Measurements from ENCODE around the gene NIPBL. TPM values are rescaled to one million over a fixed set of nuclear protein-coding genes. Genes with fewer than 3 reads are reported as not detected.

NIPBL gene
- total and polyA plus RNA-seq, 2 of the 13 experiments (the other 11 are each of a cell fraction or from before 2014, with no cell fraction given): 12.3 to 32.3 TPM

DNA sequence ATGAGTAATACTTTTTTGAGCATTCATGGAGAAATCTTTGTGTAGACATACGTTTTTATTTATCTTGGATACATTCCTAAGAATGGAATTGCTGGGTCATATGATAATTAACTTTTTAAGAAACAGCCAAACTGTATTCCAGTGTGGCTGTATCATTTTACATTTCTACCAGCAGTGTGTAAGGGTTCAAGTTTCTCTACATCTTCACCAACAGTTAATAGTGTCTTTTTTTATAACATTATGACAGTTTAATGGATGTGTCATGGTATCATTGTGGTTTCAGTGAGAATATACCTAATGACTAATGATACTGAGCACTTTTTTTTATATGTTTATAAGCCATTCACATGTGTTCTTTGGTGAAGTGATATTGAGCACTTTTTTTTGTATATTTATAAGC is 52.4 kb downstream of the NIPBL start (continued):
- TF ChIP-seq NR2F6 (IDR thresholded peaks at IDR 0.05) (no peak), NR2F6 (CRISPR knock-in tag; IDR thresholded peaks at IDR 0.05) (no peak), ZNF30 (CRISPR knock-in tag; IDR thresholded peaks at IDR 0.05) (no peak)

DNA sequence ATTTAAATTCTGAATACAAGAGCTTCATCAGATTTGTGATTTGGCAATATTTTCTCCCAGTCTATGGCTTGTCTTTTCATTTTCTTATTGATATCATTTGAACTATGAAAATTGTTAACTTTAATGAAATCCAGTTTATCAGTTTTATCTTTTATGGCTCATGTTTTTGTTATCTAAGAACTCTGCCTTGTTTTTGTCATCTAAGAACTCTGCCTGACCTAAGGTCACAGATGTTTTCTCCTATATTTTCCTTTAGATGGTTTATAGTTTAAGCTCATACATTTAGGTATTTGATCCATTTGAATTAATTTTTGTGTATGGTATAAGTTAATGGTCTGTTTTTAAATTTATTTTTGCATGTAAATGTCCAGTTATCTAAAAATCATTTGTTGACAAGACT is 52.9 kb downstream of the NIPBL start:
- ChIA-PET CTCF (ENCODE audit: low intra/inter-chr PET ratio, low total read pairs) (no interaction called here), POLR2A (no interaction called here)
- H3K4me2 ChIP-seq (ENCODE audit: low read depth, low read length): no peak overlapping the region
- no peak for ATAC-seq
- H4K20me1 ChIP-seq (ENCODE audit: insufficient read depth, low read length): peaks cover 36% of the 10 kb centered on the region
- no peaks in the 10 kb centered on the region for H3K27me3 ChIP-seq (ENCODE audit: control insufficient read depth in 1 of 2, insufficient read depth in 2 of 2, low read length in 2 of 2)
- intact Hi-C loops (cut with micrococcal nuclease; ENCODE audit: unreplicated experiment) (no loop called here), in situ Hi-C loops (cut with HindIII; ENCODE audit: extremely low pct_ligation_motif_present, low pct_unique_long_range_greater_than_20kb) (no loop called here)
- H3K27ac ChIP-seq (ENCODE audit: extremely low read length, insufficient read depth, low read length): no peak overlapping the region
- H3K4me3 ChIP-seq (replicated peaks in 1 of 3; ENCODE audit: insufficient read depth in 1 of 3, low read depth in 2 of 3, low read length in 3 of 3): no peak overlapping the region
- no peak for DNase-seq (ENCODE audit: low spot score)
- H3K36me3 ChIP-seq (replicated peaks in 1 of 2; ENCODE audit: control insufficient read depth in 1 of 2, insufficient read depth in 2 of 2, low read length in 2 of 2): no peaks in the 10 kb centered on the region
- H3K4me1 ChIP-seq (ENCODE audit: insufficient read depth, low read length): no peaks in the 10 kb centered on the region
- H3K9ac ChIP-seq (ENCODE audit: insufficient read depth, low read depth, low read length): no peak overlapping the region
- no peak overlapping the region for H2AFZ ChIP-seq (ENCODE audit: low read length)
- no peaks in the 10 kb centered on the region for H3K9me3 ChIP-seq (ENCODE audit: low read length)
- no TSS peak for BruUV-seq (replicated peaks)
- FAIRE-seq: no peak
- peaks cover 98% of the 10 kb centered on the region for H3K79me2 ChIP-seq (ENCODE audit: insufficient read depth, low read length)
- TF ChIP-seq ELF1 (CRISPR knock-in tag; IDR thresholded peaks at IDR 0.05): no peak
- no peak for TF ChIP-seq ZNF563 (CRISPR knock-in tag; IDR thresholded peaks at IDR 0.05)
- no peak for TF ChIP-seq GTF2F1 (IDR thresholded peaks at IDR 0.05; ENCODE audit: low read length)
- TF ChIP-seq ZNF30 (CRISPR knock-in tag; IDR thresholded peaks at IDR 0.05): no peak
- no peak for TF ChIP-seq RARA (CRISPR knock-in tag; IDR thresholded peaks at IDR 0.05)
- TF ChIP-seq PAWR (CRISPR knock-in tag; IDR thresholded peaks at IDR 0.05; ENCODE audit: borderline replicate concordance): no peak
- no peak for TF ChIP-seq ETV6 (CRISPR knock-in tag; conservative IDR thresholded peaks at IDR 0.05)
- TF ChIP-seq MYC (CRISPR knock-in tag; IDR thresholded peaks at IDR 0.05; ENCODE audit: borderline replicate concordance): no peak
- TF ChIP-seq, protein P1, sequence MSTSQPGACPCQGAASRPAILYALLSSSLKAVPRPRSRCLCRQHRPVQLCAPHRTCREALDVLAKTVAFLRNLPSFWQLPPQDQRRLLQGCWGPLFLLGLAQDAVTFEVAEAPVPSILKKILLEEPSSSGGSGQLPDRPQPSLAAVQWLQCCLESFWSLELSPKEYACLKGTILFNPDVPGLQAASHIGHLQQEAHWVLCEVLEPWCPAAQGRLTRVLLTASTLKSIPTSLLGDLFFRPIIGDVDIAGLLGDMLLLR (CRISPR knock-in tag; IDR thresholded peaks at IDR 0.05): no peak
- TF ChIP-seq ZNF724P (CRISPR knock-in tag; IDR thresholded peaks at IDR 0.05; ENCODE audit: borderline replicate concordance): no peak
- TF ChIP-seq, protein P2, sequence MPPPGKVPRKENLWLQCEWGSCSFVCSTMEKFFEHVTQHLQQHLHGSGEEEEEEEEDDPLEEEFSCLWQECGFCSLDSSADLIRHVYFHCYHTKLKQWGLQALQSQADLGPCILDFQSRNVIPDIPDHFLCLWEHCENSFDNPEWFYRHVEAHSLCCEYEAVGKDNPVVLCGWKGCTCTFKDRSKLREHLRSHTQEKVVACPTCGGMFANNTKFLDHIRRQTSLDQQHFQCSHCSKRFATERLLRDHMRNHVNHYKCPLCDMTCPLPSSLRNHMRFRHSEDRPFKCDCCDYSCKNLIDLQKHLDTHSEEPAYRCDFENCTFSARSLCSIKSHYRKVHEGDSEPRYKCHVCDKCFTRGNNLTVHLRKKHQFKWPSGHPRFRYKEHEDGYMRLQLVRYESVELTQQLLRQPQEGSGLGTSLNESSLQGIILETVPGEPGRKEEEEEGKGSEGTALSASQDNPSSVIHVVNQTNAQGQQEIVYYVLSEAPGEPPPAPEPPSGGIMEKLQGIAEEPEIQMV (CRISPR knock-in tag; IDR thresholded peaks at IDR 0.05; ENCODE audit: low read depth): no peak
- TF ChIP-seq MBD4 (IDR thresholded peaks at IDR 0.05; ENCODE audit: borderline replicate concordance, low read length): no peak
- TF ChIP-seq KLF11 (CRISPR knock-in tag; IDR thresholded peaks at IDR 0.05): no peak
- TF ChIP-seq ATF7 (IDR thresholded peaks at IDR 0.05): no peak
- TF ChIP-seq ATF7 (CRISPR knock-in tag; IDR thresholded peaks at IDR 0.05): no peak
- TF ChIP-seq GZF1 (CRISPR knock-in tag; IDR thresholded peaks at IDR 0.05): no peak
- TF ChIP-seq ZNF251 (CRISPR knock-in tag; IDR thresholded peaks at IDR 0.05): no peak
- TF ChIP-seq, protein P3, sequence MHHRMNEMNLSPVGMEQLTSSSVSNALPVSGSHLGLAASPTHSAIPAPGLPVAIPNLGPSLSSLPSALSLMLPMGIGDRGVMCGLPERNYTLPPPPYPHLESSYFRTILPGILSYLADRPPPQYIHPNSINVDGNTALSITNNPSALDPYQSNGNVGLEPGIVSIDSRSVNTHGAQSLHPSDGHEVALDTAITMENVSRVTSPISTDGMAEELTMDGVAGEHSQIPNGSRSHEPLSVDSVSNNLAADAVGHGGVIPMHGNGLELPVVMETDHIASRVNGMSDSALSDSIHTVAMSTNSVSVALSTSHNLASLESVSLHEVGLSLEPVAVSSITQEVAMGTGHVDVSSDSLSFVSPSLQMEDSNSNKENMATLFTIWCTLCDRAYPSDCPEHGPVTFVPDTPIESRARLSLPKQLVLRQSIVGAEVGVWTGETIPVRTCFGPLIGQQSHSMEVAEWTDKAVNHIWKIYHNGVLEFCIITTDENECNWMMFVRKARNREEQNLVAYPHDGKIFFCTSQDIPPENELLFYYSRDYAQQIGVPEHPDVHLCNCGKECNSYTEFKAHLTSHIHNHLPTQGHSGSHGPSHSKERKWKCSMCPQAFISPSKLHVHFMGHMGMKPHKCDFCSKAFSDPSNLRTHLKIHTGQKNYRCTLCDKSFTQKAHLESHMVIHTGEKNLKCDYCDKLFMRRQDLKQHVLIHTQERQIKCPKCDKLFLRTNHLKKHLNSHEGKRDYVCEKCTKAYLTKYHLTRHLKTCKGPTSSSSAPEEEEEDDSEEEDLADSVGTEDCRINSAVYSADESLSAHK (CRISPR knock-in tag; IDR thresholded peaks at IDR 0.05; ENCODE audit: borderline replicate concordance): no peak
- no peak for TF ChIP-seq ZNF782 (CRISPR knock-in tag; IDR thresholded peaks at IDR 0.05; ENCODE audit: borderline replicate concordance)
- TF ChIP-seq, protein P4, sequence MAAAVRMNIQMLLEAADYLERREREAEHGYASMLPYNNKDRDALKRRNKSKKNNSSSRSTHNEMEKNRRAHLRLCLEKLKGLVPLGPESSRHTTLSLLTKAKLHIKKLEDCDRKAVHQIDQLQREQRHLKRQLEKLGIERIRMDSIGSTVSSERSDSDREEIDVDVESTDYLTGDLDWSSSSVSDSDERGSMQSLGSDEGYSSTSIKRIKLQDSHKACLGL (CRISPR knock-in tag; IDR thresholded peaks at IDR 0.05): no peak

Measured in HepG2 (cell line).